Measurements from ENCODE around the gene NANOGP8.

DNA sequence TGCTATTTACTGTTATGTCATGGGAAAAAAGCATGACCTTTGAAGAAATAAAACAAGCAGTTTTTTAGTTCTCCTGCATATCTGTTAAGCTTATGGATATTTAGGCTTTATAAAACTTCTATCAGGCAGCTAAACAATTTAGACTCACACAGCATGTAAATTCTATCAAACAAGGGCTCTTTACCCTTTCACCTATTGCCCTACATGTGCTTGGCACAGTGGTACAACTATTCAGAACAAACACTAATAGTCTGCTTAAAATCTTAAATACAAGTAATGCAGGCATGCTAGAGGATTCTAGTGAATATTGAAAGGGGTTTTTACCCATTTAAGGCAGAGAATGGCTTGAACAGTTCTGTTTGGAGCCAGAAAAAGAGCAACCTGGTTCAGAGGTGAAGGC lies 23.4 kb upstream of the NANOGP8 start:
- TF ChIP-seq EZH2 (IDR thresholded peaks at IDR 0.05; ENCODE audit: borderline replicate concordance, insufficient read depth, low read length, poor library complexity, severe bottlenecking) = no peak
- TF ChIP-seq, protein P1, sequence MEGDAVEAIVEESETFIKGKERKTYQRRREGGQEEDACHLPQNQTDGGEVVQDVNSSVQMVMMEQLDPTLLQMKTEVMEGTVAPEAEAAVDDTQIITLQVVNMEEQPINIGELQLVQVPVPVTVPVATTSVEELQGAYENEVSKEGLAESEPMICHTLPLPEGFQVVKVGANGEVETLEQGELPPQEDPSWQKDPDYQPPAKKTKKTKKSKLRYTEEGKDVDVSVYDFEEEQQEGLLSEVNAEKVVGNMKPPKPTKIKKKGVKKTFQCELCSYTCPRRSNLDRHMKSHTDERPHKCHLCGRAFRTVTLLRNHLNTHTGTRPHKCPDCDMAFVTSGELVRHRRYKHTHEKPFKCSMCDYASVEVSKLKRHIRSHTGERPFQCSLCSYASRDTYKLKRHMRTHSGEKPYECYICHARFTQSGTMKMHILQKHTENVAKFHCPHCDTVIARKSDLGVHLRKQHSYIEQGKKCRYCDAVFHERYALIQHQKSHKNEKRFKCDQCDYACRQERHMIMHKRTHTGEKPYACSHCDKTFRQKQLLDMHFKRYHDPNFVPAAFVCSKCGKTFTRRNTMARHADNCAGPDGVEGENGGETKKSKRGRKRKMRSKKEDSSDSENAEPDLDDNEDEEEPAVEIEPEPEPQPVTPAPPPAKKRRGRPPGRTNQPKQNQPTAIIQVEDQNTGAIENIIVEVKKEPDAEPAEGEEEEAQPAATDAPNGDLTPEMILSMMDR (IDR thresholded peaks at IDR 0.05; ENCODE audit: poor library complexity, severe bottlenecking) = no peak
- TF ChIP-seq SMC3 (conservative IDR thresholded peaks at IDR 0.05; ENCODE audit: poor library complexity) = no peak
- TF ChIP-seq RAD21 (conservative IDR thresholded peaks at IDR 0.05) = no peak
- TF ChIP-seq POLR2AphosphoS5 (IDR thresholded peaks at IDR 0.05) = no peak
- no peak for TF ChIP-seq EP300 (conservative IDR thresholded peaks at IDR 0.05; ENCODE audit: poor library complexity, severe bottlenecking)
